HCT116 (cell line): ENCODE measurements around the gene GLCE.
"Not testable (repeated sequence)": the region's sequence is repeated elsewhere in the genome, so short reads cannot be mapped to it uniquely, and the experiment has no call there.

Source experiments
- CTCF ChIP-seq, 3 experiments: fragments of 200-600 bp in 1 of 3; sonication (generic) in 1 of 3; IDR thresholded peaks in 2 of 3; conservative IDR thresholded peaks in 1 of 3; 2 replicates each; pipeline ENCODE4 v1.5.1; 2012 to 2017; ENCODE audit warnings: low read depth in 2 of 3, low read length in 2 of 3, antibody characterized with exemption in 1 of 3, borderline replicate concordance in 1 of 3, control low read depth in 1 of 3, mild to moderate bottlenecking in 1 of 3, mixed read lengths in 1 of 3, mixed run types in 1 of 3, moderate library complexity in 1 of 3; ENCODE audit not compliant: insufficient read depth in 1 of 3
- JUND ChIP-seq: IDR thresholded peaks from 2 replicates; pipeline ENCODE4 v1.6.1; 2012
- POLR2A ChIP-seq: IDR thresholded peaks from 2 replicates; pipeline ENCODE4 v1.7.0; 2011; ENCODE audit warnings: borderline replicate concordance; ENCODE audit not compliant: insufficient read depth, insufficient read length; ENCODE audit errors: extremely low read depth
- POLR2AphosphoS5 ChIP-seq: IDR thresholded peaks from 2 replicates; pipeline ENCODE4 v1.6.1; 2011; ENCODE audit warnings: mild to moderate bottlenecking, low read depth, low read length, moderate library complexity
- REST ChIP-seq: IDR thresholded peaks from 2 replicates; pipeline ENCODE4 v1.6.1; 2012; ENCODE audit warnings: low read depth
- ZBTB33 ChIP-seq: IDR thresholded peaks from 2 replicates; pipeline ENCODE4 v1.6.1; 2011; ENCODE audit warnings: mild to moderate bottlenecking, low read length, moderate library complexity; ENCODE audit not compliant: insufficient replicate concordance; ENCODE audit errors: extremely low read depth

- TF ChIP-seq CTCF (IDR thresholded peaks at IDR 0.05 in 2 of 3, conservative IDR thresholded peaks at IDR 0.05 in 1 of 3; ENCODE audit: borderline replicate concordance in 1 of 3, insufficient read depth in 1 of 3, low read depth in 2 of 3, low read length in 2 of 3); POLR2AphosphoS5; POLR2A; ZBTB33; JUND; REST: not testable (repeated sequence)
These were observed 6.8 kb upstream of the GLCE start for GRCh38 chr15:69153587-69153986.
